Activated T-cell treated with anti-CD3 and anti-CD28 coated beads, Interleukin-2, amount 50 U/mL, for 24 hours (primary cell): ENCODE measurements around the gene TCF20.

Source experiments
- DNase-seq: peaks from one replicate; pipeline ENCODE4 v3.0.0-alpha.2; 2020
- H3K27ac Mint-ChIP-seq: 2 replicates; pipeline ENCODE4 v1.8.0; 2020; ENCODE audit warnings: mild to moderate bottlenecking, mixed read lengths
- H3K27me3 Mint-ChIP-seq: 2 replicates; pipeline ENCODE4 v1.8.0; 2020; ENCODE audit warnings: mixed read lengths
- H3K36me3 Mint-ChIP-seq: 2 replicates; pipeline ENCODE4 v1.8.0; 2020; ENCODE audit warnings: low read depth, mixed read lengths
- H3K4me1 Mint-ChIP-seq: 2 replicates; pipeline ENCODE4 v1.8.0; 2020; ENCODE audit warnings: low read depth, mixed read lengths
- H3K4me3 Mint-ChIP-seq: 2 replicates; pipeline ENCODE4 v1.8.0; 2020; ENCODE audit warnings: mild to moderate bottlenecking, moderate library complexity, mixed read lengths
- H3K9me3 Mint-ChIP-seq: 2 replicates; pipeline ENCODE4 v1.8.0; 2020; ENCODE audit warnings: mixed read lengths

Gene TCF20

DNA sequence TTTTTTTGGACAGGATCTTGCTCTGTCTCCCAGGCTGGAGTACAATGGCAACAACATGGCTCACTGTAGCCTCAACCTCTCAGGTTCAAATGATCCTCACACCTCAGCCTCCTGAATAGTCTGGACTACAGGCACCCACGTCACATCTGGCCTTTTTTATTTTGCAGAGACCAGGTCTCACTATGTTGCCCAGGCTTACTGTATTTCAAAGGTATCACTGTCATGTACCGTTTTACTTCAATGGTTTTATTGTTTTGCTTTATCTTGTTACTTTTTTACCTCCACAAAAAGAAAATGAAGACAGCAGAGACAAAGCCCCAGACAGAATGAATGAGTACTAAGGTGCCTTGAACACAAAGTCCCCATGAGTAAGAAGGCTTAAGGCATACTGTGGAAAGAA is 5.1 kb downstream of the TCF20 start:
- H3K27ac Mint-ChIP-seq, result no peak overlapping the region

DNA sequence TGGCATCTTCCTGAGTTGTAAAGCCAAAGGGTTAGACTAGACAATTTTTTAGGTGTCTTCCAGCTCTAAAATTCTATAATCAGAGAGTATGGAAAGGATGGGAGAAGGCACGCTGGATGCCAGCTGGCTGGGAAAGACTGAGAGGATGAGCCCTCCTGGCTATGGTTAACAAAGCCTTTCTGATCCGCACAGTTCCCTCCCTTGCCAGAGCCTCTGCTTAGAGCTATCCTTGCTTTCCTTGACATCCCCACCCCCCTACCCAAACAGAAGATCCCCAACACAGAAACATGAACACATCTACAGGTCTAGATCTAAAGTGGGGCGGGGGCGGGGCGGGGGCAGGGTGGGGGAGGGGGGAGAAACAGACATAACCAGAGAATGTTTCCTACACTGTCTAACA is 6.5 kb downstream of the TCF20 start:
- Mint-ChIP-seq H3K4me1 (peaks cover 92% of the 10 kb centered on the region), H3K4me3 (no peak overlapping the region), H3K9me3 (no peaks in the 10 kb centered on the region), H3K27ac (no peak overlapping the region), H3K36me3 (peaks cover 34% of the 10 kb centered on the region), H3K27me3 (no peaks in the 10 kb centered on the region)
- DNase-seq, result no peak

More for the DNA sequence above, 5.1 kb downstream of the TCF20 start:
- H3K4me1 Mint-ChIP-seq, result peaks cover 83% of the 10 kb centered on the region
- no peaks in the 10 kb centered on the region for H3K9me3 Mint-ChIP-seq
- H3K36me3 Mint-ChIP-seq, result peaks cover 40% of the 10 kb centered on the region
- DNase-seq, result no peak
- no peak overlapping the region for H3K4me3 Mint-ChIP-seq
- H3K27me3 Mint-ChIP-seq, result no peaks in the 10 kb centered on the region

GRCh38 chr22:42262964-42263363 is 7.5 kb downstream of the TCF20 start:
- Mint-ChIP-seq H3K9me3 (no peaks in the 10 kb centered on the region), H3K4me3 (no peak overlapping the region), H3K4me1 (peaks cover 91% of the 10 kb centered on the region), H3K36me3 (peaks cover 25% of the 10 kb centered on the region), H3K27ac (peak overlapping the region; percentile 3), H3K27me3 (no peaks in the 10 kb centered on the region)
- no peak for DNase-seq

- DNase-seq, result no peak
- Mint-ChIP-seq H3K9me3 (no peaks in the 10 kb centered on the region), H3K27ac (no peak overlapping the region)
Measured at GRCh38 chr22:42261296-42261695, 9.2 kb downstream of the TCF20 start.

DNA sequence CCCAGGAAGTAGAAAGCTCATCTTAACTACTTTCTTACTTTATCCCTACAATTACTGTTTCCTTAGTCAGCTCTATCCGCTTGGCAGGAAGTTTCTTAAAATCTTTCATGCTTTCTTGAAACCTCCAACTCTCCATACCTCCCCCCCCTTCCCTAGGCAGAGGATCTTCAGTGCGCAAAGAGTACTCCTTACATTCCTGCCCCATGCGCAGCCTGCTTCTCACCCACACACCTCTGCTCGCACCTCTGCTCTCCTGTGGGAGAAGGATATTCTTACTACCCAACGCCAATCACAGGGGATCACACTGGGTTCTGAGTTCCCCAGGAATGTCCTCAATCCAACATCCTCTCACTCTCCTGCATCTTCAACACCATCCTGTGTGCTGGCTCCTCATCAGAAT is 12.3 kb downstream of the TCF20 start:
- Mint-ChIP-seq H3K27me3 (no peaks in the 10 kb centered on the region), H3K27ac (peak overlapping the region; percentile 49), H3K4me1 (peaks cover 77% of the 10 kb centered on the region), H3K4me3 (no peak overlapping the region), H3K9me3 (no peaks in the 10 kb centered on the region), H3K36me3 (peaks cover 17% of the 10 kb centered on the region)
- DNase-seq, result no peak

More at GRCh38 chr22:42261296-42261695, 9.2 kb downstream of the TCF20 start:
- no peaks in the 10 kb centered on the region for H3K27me3 Mint-ChIP-seq
- H3K36me3 Mint-ChIP-seq, result peaks cover 12% of the 10 kb centered on the region
- no peak overlapping the region for H3K4me3 Mint-ChIP-seq
- H3K4me1 Mint-ChIP-seq, result peaks cover 94% of the 10 kb centered on the region

GRCh38 chr22:42257386-42257785 is 13.1 kb downstream of the TCF20 start:
- Mint-ChIP-seq H3K4me3 (no peak overlapping the region), H3K36me3 (peaks cover 16% of the 10 kb centered on the region), H3K27ac (peak overlapping the region; percentile 31), H3K9me3 (no peaks in the 10 kb centered on the region), H3K27me3 (no peaks in the 10 kb centered on the region), H3K4me1 (peaks cover 70% of the 10 kb centered on the region)
- no peak for DNase-seq

GRCh38 chr22:42256930-42257329 is 13.5 kb downstream of the TCF20 start:
- H3K4me1 Mint-ChIP-seq, result peaks cover 65% of the 10 kb centered on the region

DNA sequence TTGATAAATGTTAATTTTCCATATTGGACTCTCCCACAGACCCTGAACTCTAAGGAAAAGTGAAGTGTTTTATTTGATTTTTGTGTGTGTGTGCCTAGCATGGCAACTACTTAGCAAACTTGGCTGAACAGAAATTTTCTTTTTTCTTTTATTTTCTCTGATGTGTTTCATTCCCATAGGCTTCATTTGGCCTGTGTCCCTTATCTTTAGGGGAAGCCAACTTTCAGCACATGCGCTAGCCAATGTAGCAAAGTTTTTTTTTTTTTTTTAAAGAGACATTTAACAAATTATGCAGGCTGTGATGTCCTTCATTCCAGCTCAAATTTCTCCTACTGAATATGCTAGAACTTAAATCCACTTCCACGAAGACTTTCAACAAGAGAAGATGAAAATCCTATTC is 14.2 kb downstream of the TCF20 start:
- H3K9me3 Mint-ChIP-seq, result no peaks in the 10 kb centered on the region
- peaks cover 61% of the 10 kb centered on the region for H3K4me1 Mint-ChIP-seq
- peaks cover 10% of the 10 kb centered on the region for H3K36me3 Mint-ChIP-seq

More at GRCh38 chr22:42256930-42257329, 13.5 kb downstream of the TCF20 start:
- no peak for DNase-seq
- H3K9me3 Mint-ChIP-seq, result no peaks in the 10 kb centered on the region
- no peak overlapping the region for H3K4me3 Mint-ChIP-seq
- no peaks in the 10 kb centered on the region for H3K27me3 Mint-ChIP-seq
- H3K27ac Mint-ChIP-seq, result peak overlapping the region; percentile 31
- peaks cover 12% of the 10 kb centered on the region for H3K36me3 Mint-ChIP-seq

DNA sequence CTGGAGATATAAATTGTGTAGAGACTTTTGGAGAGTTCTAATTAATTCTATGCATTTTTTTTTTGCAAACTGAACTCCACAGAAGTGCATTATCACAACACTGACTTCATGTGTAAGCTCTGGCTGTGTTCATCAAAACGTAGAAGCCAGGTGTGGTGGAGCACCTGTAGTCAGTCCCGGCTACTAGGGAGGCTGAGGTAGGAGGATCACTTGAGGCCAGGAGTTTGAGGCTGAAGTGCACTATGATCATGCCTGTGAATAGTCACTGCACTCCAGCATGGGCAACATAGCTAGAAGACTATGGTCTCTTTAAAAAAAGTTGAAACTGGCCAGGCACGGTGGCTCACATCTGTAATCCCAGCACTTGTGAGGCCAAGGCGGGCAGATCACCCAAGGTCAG is 20.6 kb downstream of the TCF20 start:
- Mint-ChIP-seq H3K4me1 (peaks cover 47% of the 10 kb centered on the region), H3K27ac (no peak overlapping the region), H3K4me3 (no peak overlapping the region), H3K9me3 (no peaks in the 10 kb centered on the region), H3K27me3 (no peaks in the 10 kb centered on the region), H3K36me3 (peaks cover 31% of the 10 kb centered on the region)
- DNase-seq, result no peak

More for the DNA sequence above, 14.2 kb downstream of the TCF20 start:
- no peak for DNase-seq
- H3K27ac Mint-ChIP-seq, result peak overlapping the region; percentile 5
- H3K27me3 Mint-ChIP-seq, result no peaks in the 10 kb centered on the region
- H3K4me3 Mint-ChIP-seq, result no peak overlapping the region

GRCh38 chr22:42248995-42249394 is 21.5 kb downstream of the TCF20 start:
- Mint-ChIP-seq H3K27me3 (no peaks in the 10 kb centered on the region), H3K36me3 (peaks cover 35% of the 10 kb centered on the region), H3K4me3 (no peak overlapping the region), H3K9me3 (no peaks in the 10 kb centered on the region), H3K27ac (no peak overlapping the region), H3K4me1 (peaks cover 48% of the 10 kb centered on the region)
- DNase-seq, result no peak

- H3K27me3 Mint-ChIP-seq, result no peaks in the 10 kb centered on the region
- DNase-seq, result no peak
- H3K9me3 Mint-ChIP-seq, result no peaks in the 10 kb centered on the region
- H3K36me3 Mint-ChIP-seq, result peaks cover 43% of the 10 kb centered on the region
- no peak overlapping the region for H3K4me3 Mint-ChIP-seq
- peak overlapping the region; percentile 7 for H3K27ac Mint-ChIP-seq
- peaks cover 58% of the 10 kb centered on the region for H3K4me1 Mint-ChIP-seq
Measured at GRCh38 chr22:42247596-42247995, 22.9 kb downstream of the TCF20 start.

- no peaks in the 10 kb centered on the region for H3K9me3 Mint-ChIP-seq
- H3K4me3 Mint-ChIP-seq, result no peak overlapping the region
- no peaks in the 10 kb centered on the region for H3K27me3 Mint-ChIP-seq
- peak overlapping the region; percentile 76 for H3K27ac Mint-ChIP-seq
- peaks cover 56% of the 10 kb centered on the region for H3K36me3 Mint-ChIP-seq
- peaks cover 58% of the 10 kb centered on the region for H3K4me1 Mint-ChIP-seq
- no peak for DNase-seq
Measured at GRCh38 chr22:42243802-42244060, 26.7 kb downstream of the TCF20 start.

DNA sequence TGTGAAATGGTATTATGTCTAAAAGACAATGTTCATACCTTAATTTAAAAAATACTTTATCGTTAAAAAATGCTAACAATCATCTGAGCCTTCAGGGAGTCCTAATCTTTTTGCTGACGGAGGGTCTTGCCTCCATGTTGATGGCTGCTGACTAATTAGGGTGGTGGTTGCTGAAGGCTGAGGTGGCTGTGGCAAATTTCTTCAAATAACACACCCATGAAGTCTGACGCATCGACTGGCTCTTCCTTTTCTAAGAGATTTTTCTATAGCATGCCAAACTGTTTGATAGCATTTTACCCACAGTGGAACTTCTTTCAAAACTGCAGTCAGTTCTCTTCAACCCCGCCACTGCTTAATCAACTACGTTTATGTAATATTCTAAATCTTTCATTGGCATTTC is 33.6 kb downstream of the TCF20 start:
- H3K4me1 Mint-ChIP-seq, result peaks cover 70% of the 10 kb centered on the region
- no peaks in the 10 kb centered on the region for H3K27me3 Mint-ChIP-seq
- no peaks in the 10 kb centered on the region for H3K9me3 Mint-ChIP-seq
- H3K27ac Mint-ChIP-seq, result no peak overlapping the region
- peaks cover 45% of the 10 kb centered on the region for H3K36me3 Mint-ChIP-seq
- no peak overlapping the region for H3K4me3 Mint-ChIP-seq
- no peak for DNase-seq

- H3K36me3 Mint-ChIP-seq, result peaks cover 39% of the 10 kb centered on the region
- H3K27me3 Mint-ChIP-seq, result no peaks in the 10 kb centered on the region
- no peak overlapping the region for H3K4me3 Mint-ChIP-seq
- H3K27ac Mint-ChIP-seq, result no peak overlapping the region
- no peaks in the 10 kb centered on the region for H3K9me3 Mint-ChIP-seq
- DNase-seq, result no peak
- H3K4me1 Mint-ChIP-seq, result peaks cover 64% of the 10 kb centered on the region
Measured at GRCh38 chr22:42236268-42236667, 34.2 kb downstream of the TCF20 start.

DNA sequence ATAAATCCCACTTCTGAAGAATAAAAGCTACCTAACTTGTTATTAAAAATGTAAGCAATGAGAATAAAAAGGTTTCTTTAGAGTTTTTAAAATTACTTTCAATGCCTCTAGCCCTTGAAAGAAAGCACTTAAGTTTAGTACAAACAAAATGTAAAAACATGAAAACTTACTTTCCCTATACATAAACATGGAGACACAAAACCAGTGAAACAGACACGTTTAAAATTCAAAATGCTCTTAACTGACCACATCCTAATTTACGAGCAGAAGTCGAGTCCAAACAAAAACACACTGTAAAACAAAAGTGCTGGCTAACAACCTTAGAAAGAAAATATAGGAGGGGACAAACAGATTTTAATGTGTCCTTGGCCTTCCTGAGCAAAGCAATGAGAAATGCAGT is 36.6 kb downstream of the TCF20 start:
- H3K36me3 Mint-ChIP-seq, result peaks cover 28% of the 10 kb centered on the region
- no peaks in the 10 kb centered on the region for H3K27me3 Mint-ChIP-seq
- no peaks in the 10 kb centered on the region for H3K9me3 Mint-ChIP-seq
- DNase-seq, result no peak
- peaks cover 71% of the 10 kb centered on the region for H3K4me1 Mint-ChIP-seq
- no peak overlapping the region for H3K4me3 Mint-ChIP-seq
- H3K27ac Mint-ChIP-seq, result no peak overlapping the region

DNA sequence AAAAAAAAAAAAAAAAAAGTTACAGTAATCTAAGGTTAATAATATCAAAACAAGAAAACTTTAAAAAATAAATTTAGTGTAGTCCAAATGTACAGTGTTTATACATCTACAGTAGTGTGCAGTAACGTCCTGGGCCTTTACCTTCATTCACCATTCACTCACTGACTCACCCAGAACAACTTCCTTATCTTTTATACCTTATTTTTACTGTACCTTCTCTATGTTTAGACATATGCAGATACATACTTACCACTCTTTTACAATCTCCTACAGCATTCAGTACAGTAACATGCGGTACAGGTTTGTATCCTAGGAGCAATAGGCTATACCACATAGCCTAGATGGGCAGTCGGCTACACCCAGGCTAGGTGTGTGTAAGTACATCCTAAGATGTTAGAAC is 38.5 kb downstream of the TCF20 start:
- H3K36me3 Mint-ChIP-seq, result peaks cover 14% of the 10 kb centered on the region
- H3K4me3 Mint-ChIP-seq, result no peak overlapping the region

More for the DNA sequence above, 38.5 kb downstream of the TCF20 start:
- Mint-ChIP-seq H3K4me1 (peaks cover 73% of the 10 kb centered on the region), H3K9me3 (no peaks in the 10 kb centered on the region), H3K27me3 (no peaks in the 10 kb centered on the region), H3K27ac (no peak overlapping the region)
- DNase-seq, result no peak
